ENCODE results near the gene TTLL4.
A peak's percentile ranks its signal among the peaks of the same experiment; 100 is the strongest.

Gene TTLL4

DNA sequence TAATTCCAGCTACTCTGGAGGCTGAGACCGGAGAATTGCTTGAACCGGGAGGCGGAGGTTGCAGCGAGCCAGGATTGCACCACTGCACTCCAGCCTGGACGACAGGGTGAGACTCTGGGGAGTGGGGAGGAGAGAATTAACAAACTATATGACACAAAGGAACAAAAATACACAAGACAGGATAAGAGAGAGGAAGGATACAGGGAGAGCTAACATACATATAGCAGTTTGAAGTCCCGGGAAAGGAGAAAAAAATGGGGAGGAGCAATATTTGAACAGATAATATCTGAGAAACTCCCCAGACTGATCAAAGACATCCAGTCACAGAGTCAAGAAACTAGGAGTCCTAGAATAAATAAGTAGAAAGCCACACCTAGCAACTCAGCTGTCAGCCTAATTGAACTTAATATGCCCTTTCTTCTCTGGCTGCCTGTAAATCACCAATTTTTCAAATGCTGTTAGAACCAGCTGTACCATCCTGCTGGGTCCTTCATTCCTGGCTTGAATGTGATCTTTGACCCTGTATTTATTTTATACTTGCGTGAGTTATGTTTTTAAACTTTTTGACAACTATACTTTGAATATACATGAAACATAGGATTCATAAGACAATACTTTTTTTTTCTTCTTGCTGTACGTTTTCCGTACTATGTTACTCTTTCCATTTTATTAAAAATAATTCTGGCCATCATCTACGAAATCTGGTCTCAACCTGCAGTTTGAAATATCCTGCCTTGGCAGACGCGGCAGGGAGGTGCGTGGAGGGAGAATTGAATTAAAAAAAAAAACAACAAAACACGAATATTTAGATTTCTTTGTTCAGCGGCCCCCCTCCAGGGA lies 70.4 kb downstream of the TTLL4 start:
- Histone ChIP-seq H2BK120ac (ENCODE audit: low read depth, low read length) (no peak overlapping the region), H3K4ac (ENCODE audit: low read depth in 1 of 2, low read length in 2 of 2) (no peak overlapping the region), H2AK5ac (ENCODE audit: low read length, severe bottlenecking) (no peak overlapping the region), H3K23ac (ENCODE audit: low read length in 2 of 2) (no peak overlapping the region), H2BK12ac (ENCODE audit: low read length in 2 of 2) (no peak overlapping the region), H2BK5ac (ENCODE audit: low read depth, low read length, poor library complexity, severe bottlenecking) (no peak overlapping the region), H2BK15ac (ENCODE audit: low read depth, poor library complexity, severe bottlenecking) (no peak overlapping the region), H3K4me3 (ENCODE audit: insufficient read depth in 1 of 2, low read depth in 1 of 2, low read length in 2 of 2) (peak overlapping the region; percentile 82 to 84), H3K79me1 (replicated peaks; ENCODE audit: low read length, poor library complexity, severe bottlenecking) (peaks cover 9% of the 10 kb centered on the region), H3K4me2 (ENCODE audit: low read length, poor library complexity, severe bottlenecking) (peak overlapping the region; percentile 73), H4K8ac (ENCODE audit: low read length) (no peak overlapping the region), H4K91ac (ENCODE audit: low read length) (no peak overlapping the region), H3K9me3 (ENCODE audit: control insufficient read depth, low read length) (peaks cover 16% of the 10 kb centered on the region), H3K36me3 (ENCODE audit: control insufficient read depth in 1 of 2, insufficient read depth in 2 of 2, low read depth in 1 of 2, low read length in 2 of 2) (no peaks in the 10 kb centered on the region), H3K4me1 (ENCODE audit: control insufficient read depth, insufficient read depth, low read depth, low read length) (peaks cover 18% of the 10 kb centered on the region), H3K14ac (ENCODE audit: low read length in 2 of 2) (no peak overlapping the region), H2AFZ (ENCODE audit: low read depth, low read length) (no peak overlapping the region), H3K9ac (ENCODE audit: low read length) (peak overlapping the region; percentile 91), H3K27me3 (ENCODE audit: control insufficient read depth in 1 of 2, insufficient read depth in 1 of 2, low read length in 2 of 2) (no peaks in the 10 kb centered on the region), H3K27ac (ENCODE audit: low read length, poor library complexity, severe bottlenecking) (no peak overlapping the region), H3K18ac (ENCODE audit: low read depth in 1 of 2, low read length in 2 of 2) (peak overlapping the region in 1 of 2 experiments; percentile 82)
- DNase-seq: no peak
- 56% methylated on average over 5 of the region's 15 CpGs for WGBS

GRCh38 chr2:218781691-218782527 lies 71.3 kb downstream of the TTLL4 start, which contains the start of gene CYP27A1:
CYP27A1 (plus strand) TSS chr2:218782147; CDS start chr2:218782183, 36 bp downstream.
- Histone ChIP-seq H4K8ac (ENCODE audit: low read length) (peak within 1 kb of the TSS; percentile 95), H2BK12ac (ENCODE audit: low read length in 2 of 2) (no peak within 1 kb of the TSS), H3K27ac (ENCODE audit: low read length, poor library complexity, severe bottlenecking) (peak within 1 kb of the TSS; percentile 10), H3K4me2 (ENCODE audit: low read length, poor library complexity, severe bottlenecking) (peak within 1 kb of the TSS; percentile 73), H2AFZ (ENCODE audit: low read depth, low read length) (peak within 1 kb of the TSS; percentile 54), H2BK120ac (ENCODE audit: low read depth, low read length) (peak within 1 kb of the TSS; percentile 78), H3K9ac (ENCODE audit: low read length) (peak within 1 kb of the TSS; percentile 91), H3K79me1 (replicated peaks; ENCODE audit: low read length, poor library complexity, severe bottlenecking) (peaks cover 13% of the 10 kb centered on the region), H2AK5ac (ENCODE audit: low read length, severe bottlenecking) (no peak within 1 kb of the TSS), H2BK15ac (ENCODE audit: low read depth, poor library complexity, severe bottlenecking) (peak within 1 kb of the TSS; percentile 48), H3K14ac (ENCODE audit: low read length in 2 of 2) (peak within 1 kb of the TSS in 1 of 2 experiments; percentile 63), H3K18ac (ENCODE audit: low read depth in 1 of 2, low read length in 2 of 2) (peak within 1 kb of the TSS; percentile 82 to 86), H3K36me3 (ENCODE audit: control insufficient read depth in 1 of 2, insufficient read depth in 2 of 2, low read depth in 1 of 2, low read length in 2 of 2) (no peaks in the 10 kb centered on the region), H3K4me1 (ENCODE audit: control insufficient read depth, insufficient read depth, low read depth, low read length) (peaks cover 19% of the 10 kb centered on the region), H3K9me3 (ENCODE audit: control insufficient read depth, low read length) (peaks cover 9% of the 10 kb centered on the region), H2BK5ac (ENCODE audit: low read depth, low read length, poor library complexity, severe bottlenecking) (no peak within 1 kb of the TSS), H3K4ac (ENCODE audit: low read depth in 1 of 2, low read length in 2 of 2) (peak within 1 kb of the TSS; percentile 62 to 94), H3K23ac (ENCODE audit: low read length in 2 of 2) (peak within 1 kb of the TSS; percentile 46 to 93), H4K91ac (ENCODE audit: low read length) (peak within 1 kb of the TSS; percentile 90), H3K4me3 (ENCODE audit: insufficient read depth in 1 of 2, low read depth in 1 of 2, low read length in 2 of 2) (peak within 1 kb of the TSS; percentile 82 to 84), H3K27me3 (ENCODE audit: control insufficient read depth in 1 of 2, insufficient read depth in 1 of 2, low read length in 2 of 2) (no peaks in the 10 kb centered on the region)
- WGBS: 2% methylated on average over 76 of the region's 76 CpGs
- DNase-seq: peak; percentile 33

- no peak overlapping the region for H4K8ac ChIP-seq (ENCODE audit: low read length)
- peaks cover 5% of the 10 kb centered on the region for H3K9me3 ChIP-seq (ENCODE audit: control insufficient read depth, low read length)
- H3K4me2 ChIP-seq (ENCODE audit: low read length, poor library complexity, severe bottlenecking): peak overlapping the region; percentile 73
- H3K4me1 ChIP-seq (ENCODE audit: control insufficient read depth, insufficient read depth, low read depth, low read length): peaks cover 19% of the 10 kb centered on the region
- peaks cover 13% of the 10 kb centered on the region for H3K79me1 ChIP-seq (replicated peaks; ENCODE audit: low read length, poor library complexity, severe bottlenecking)
- peak overlapping the region; percentile 91 for H3K9ac ChIP-seq (ENCODE audit: low read length)
- DNase-seq: peak; percentile 20
- no peak overlapping the region for H2AK5ac ChIP-seq (ENCODE audit: low read length, severe bottlenecking)
- no peaks in the 10 kb centered on the region for H3K36me3 ChIP-seq (ENCODE audit: control insufficient read depth in 1 of 2, insufficient read depth in 2 of 2, low read depth in 1 of 2, low read length in 2 of 2)
- H3K27ac ChIP-seq (ENCODE audit: low read length, poor library complexity, severe bottlenecking): peak overlapping the region; percentile 10
- H4K91ac ChIP-seq (ENCODE audit: low read length): no peak overlapping the region
- H2AFZ ChIP-seq (ENCODE audit: low read depth, low read length): peak overlapping the region; percentile 54
- 12% methylated on average over 5 of the region's 6 CpGs for WGBS
- H2BK5ac ChIP-seq (ENCODE audit: low read depth, low read length, poor library complexity, severe bottlenecking): no peak overlapping the region
- H3K27me3 ChIP-seq (ENCODE audit: control insufficient read depth in 1 of 2, insufficient read depth in 1 of 2, low read length in 2 of 2): no peaks in the 10 kb centered on the region
- H3K23ac ChIP-seq (ENCODE audit: low read length in 2 of 2): no peak overlapping the region
- no peak overlapping the region for H2BK12ac ChIP-seq (ENCODE audit: low read length in 2 of 2)
- peak overlapping the region; percentile 82 to 84 for H3K4me3 ChIP-seq (ENCODE audit: insufficient read depth in 1 of 2, low read depth in 1 of 2, low read length in 2 of 2)
- peak overlapping the region in 1 of 2 experiments; percentile 4 for H3K4ac ChIP-seq (ENCODE audit: low read depth in 1 of 2, low read length in 2 of 2)
- peak overlapping the region in 1 of 2 experiments; percentile 63 for H3K14ac ChIP-seq (ENCODE audit: low read length in 2 of 2)
- no peak overlapping the region for H2BK120ac ChIP-seq (ENCODE audit: low read depth, low read length)
- no peak overlapping the region for H2BK15ac ChIP-seq (ENCODE audit: low read depth, poor library complexity, severe bottlenecking)
- H3K18ac ChIP-seq (ENCODE audit: low read depth in 1 of 2, low read length in 2 of 2): peak overlapping the region in 1 of 2 experiments; percentile 86
Measured at GRCh38 chr2:218782528-218782844, 71.9 kb downstream of the TTLL4 start.

DNA sequence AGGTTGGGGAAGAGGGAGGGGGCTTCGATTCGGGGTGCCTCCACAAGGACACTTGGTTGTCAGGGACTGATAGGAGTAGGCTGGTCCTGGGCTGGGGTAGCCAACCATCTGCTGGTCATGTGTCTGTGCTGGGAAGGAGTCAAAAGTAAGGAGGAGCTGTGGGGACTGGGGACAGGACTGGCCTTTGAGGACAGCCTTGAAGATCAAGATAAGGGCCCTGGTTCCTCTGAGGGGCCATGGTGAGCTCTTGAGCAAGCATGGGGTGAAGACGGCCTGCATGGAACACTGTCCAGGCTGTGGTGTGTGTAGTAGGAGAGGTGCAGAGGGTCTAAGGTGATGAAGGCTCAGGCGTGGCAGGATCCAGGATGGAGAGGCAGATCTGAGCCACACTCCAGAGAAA lies 73.1 kb downstream of the TTLL4 start:
- H3K4me2 ChIP-seq (ENCODE audit: low read length, poor library complexity, severe bottlenecking): peak overlapping the region; percentile 4
- no peak overlapping the region for H4K8ac ChIP-seq (ENCODE audit: low read length)
- WGBS: 91% methylated on average over 4 of the region's 4 CpGs
- H3K23ac ChIP-seq (ENCODE audit: low read length in 2 of 2): no peak overlapping the region
- no peak overlapping the region for H3K4ac ChIP-seq (ENCODE audit: low read depth in 1 of 2, low read length in 2 of 2)
- H3K18ac ChIP-seq (ENCODE audit: low read depth in 1 of 2, low read length in 2 of 2): no peak overlapping the region
- H2BK15ac ChIP-seq (ENCODE audit: low read depth, poor library complexity, severe bottlenecking): no peak overlapping the region
- H3K36me3 ChIP-seq (ENCODE audit: control insufficient read depth in 1 of 2, insufficient read depth in 2 of 2, low read depth in 1 of 2, low read length in 2 of 2): no peaks in the 10 kb centered on the region
- peaks cover 19% of the 10 kb centered on the region for H3K79me1 ChIP-seq (replicated peaks; ENCODE audit: low read length, poor library complexity, severe bottlenecking)
- no peak overlapping the region for H2BK120ac ChIP-seq (ENCODE audit: low read depth, low read length)
- DNase-seq: no peak
- no peak overlapping the region for H4K91ac ChIP-seq (ENCODE audit: low read length)
- H2BK12ac ChIP-seq (ENCODE audit: low read length in 2 of 2): no peak overlapping the region
- peaks cover 19% of the 10 kb centered on the region for H3K4me1 ChIP-seq (ENCODE audit: control insufficient read depth, insufficient read depth, low read depth, low read length)
- peak overlapping the region; percentile 46 for H2AK5ac ChIP-seq (ENCODE audit: low read length, severe bottlenecking)
- no peak overlapping the region for H2AFZ ChIP-seq (ENCODE audit: low read depth, low read length)
- no peaks in the 10 kb centered on the region for H3K9me3 ChIP-seq (ENCODE audit: control insufficient read depth, low read length)
- no peak overlapping the region for H3K9ac ChIP-seq (ENCODE audit: low read length)
- peak overlapping the region in 1 of 2 experiments; percentile 26 for H3K14ac ChIP-seq (ENCODE audit: low read length in 2 of 2)
- H3K4me3 ChIP-seq (ENCODE audit: insufficient read depth in 1 of 2, low read depth in 1 of 2, low read length in 2 of 2): peak overlapping the region in 1 of 2 experiments; percentile 84
- H3K27me3 ChIP-seq (ENCODE audit: control insufficient read depth in 1 of 2, insufficient read depth in 1 of 2, low read length in 2 of 2): no peaks in the 10 kb centered on the region
- no peak overlapping the region for H2BK5ac ChIP-seq (ENCODE audit: low read depth, low read length, poor library complexity, severe bottlenecking)
- H3K27ac ChIP-seq (ENCODE audit: low read length, poor library complexity, severe bottlenecking): peak overlapping the region; percentile 75
